Endothelial cell of umbilical vein (primary cell): ENCODE measurements around the gene ASB6. TPM values are rescaled to one million over a fixed set of nuclear protein-coding genes. Genes with fewer than 3 reads are reported as not detected.

Source experiments
- BruUV-seq: library from RNA; stranded (reverse); fragments of 400-500 nt; replicated peaks from 2 replicates; lab custom pipeline; 2021; lab: Mats Ljungman, UMichigan
- CTCF ChIA-PET: fragments of 300-600, 350-600 bp; sonication (Branson Sonifier 250); formaldehyde crosslinking; loops from one replicate; lab custom pipeline; 2021; ENCODE audit warnings: antibody characterized with exemption, inconsistent platforms; lab: Charles Lee
- POLR2A ChIA-PET: fragments of 300-600, 350-600 bp; sonication (Branson Sonifier 250); formaldehyde crosslinking; loops from one replicate; lab custom pipeline; 2021; ENCODE audit warnings: antibody characterized with exemption, inconsistent platforms; lab: Charles Lee
- DNase-seq: peaks from one replicate; pipeline ENCODE4 v3.0.0-alpha.2; 2011; ENCODE audit warnings: low read depth, low spot score
- FAIRE-seq: peaks from 2 replicates; lab custom pipeline; 2011; peaks lifted over from hg19 to GRCh38; lab: Jason Lieb, UNC
- H2AFZ ChIP-seq: 2 replicates; pipeline ENCODE4 v1.6.0; 2012; ENCODE audit warnings: low read depth, low read length, control low read depth, inconsistent platforms
- H3K27ac ChIP-seq: 2 replicates; pipeline ENCODE4 v1.5.1; 2011; ENCODE audit warnings: low read depth, mild to moderate bottlenecking, control low read depth, low read length, moderate library complexity; ENCODE audit not compliant: insufficient read depth
- H3K27me3 ChIP-seq, 2 experiments: 2 replicates each; pipeline versions ENCODE4 v1.6.0 to v1.6.1; 2011; ENCODE audit warnings: low read length in 2 of 2, mixed read lengths in 1 of 2; ENCODE audit not compliant: control insufficient read depth in 2 of 2, insufficient read depth in 2 of 2
- H3K36me3 ChIP-seq, 2 experiments: 2 replicates in 1 of 2; 3 replicates in 1 of 2; pipeline ENCODE4 v1.5.1; 2011; ENCODE audit warnings: low read length in 2 of 2, mild to moderate bottlenecking in 1 of 2, moderate library complexity in 1 of 2; ENCODE audit not compliant: control insufficient read depth in 2 of 2, insufficient read depth in 2 of 2; ENCODE audit errors: extremely low read depth in 1 of 2
- H3K4me1 ChIP-seq: 3 replicates; pipeline ENCODE4 v1.5.1; 2011; ENCODE audit warnings: mild to moderate bottlenecking, low read length; ENCODE audit not compliant: control insufficient read depth, insufficient read depth; ENCODE audit errors: extremely low read depth
- H3K4me2 ChIP-seq: 2 replicates; pipeline ENCODE4 v1.6.1; 2011; ENCODE audit warnings: low read length, control low read depth, mixed read lengths; ENCODE audit not compliant: insufficient read depth
- H3K4me3 ChIP-seq, 3 experiments: fragments of 200-600 bp in 1 of 3; sonication (generic), shearing (Covaris generic) in 1 of 3; replicated peaks in 1 of 3; 2 replicates each; pipeline ENCODE4 v1.5.1; 2011 to 2016; ENCODE audit warnings: control low read depth in 3 of 3, low read length in 3 of 3, mild to moderate bottlenecking in 2 of 3, inconsistent platforms in 1 of 3, low read depth in 1 of 3, moderate library complexity in 1 of 3; ENCODE audit not compliant: insufficient read depth in 1 of 3
- H3K79me2 ChIP-seq: 2 replicates; pipeline ENCODE4 v1.6.0; 2012; ENCODE audit warnings: low read length, inconsistent platforms; ENCODE audit not compliant: control insufficient read depth, insufficient read depth
- H3K9ac ChIP-seq: replicated peaks from 2 replicates; pipeline ENCODE3; 2011; ENCODE audit warnings: low read length, control low read depth; ENCODE audit not compliant: insufficient read depth; ENCODE audit errors: extremely low read depth
- H3K9me1 ChIP-seq: replicated peaks from 3 replicates; pipeline ENCODE4 v1.6.0; 2011; ENCODE audit warnings: mild to moderate bottlenecking, low read length; ENCODE audit not compliant: control insufficient read depth, insufficient read depth; ENCODE audit errors: extremely low read depth
- H3K9me3 ChIP-seq: replicated peaks from 2 replicates; pipeline ENCODE4 v1.5.1; 2012; ENCODE audit warnings: low read length, inconsistent platforms; ENCODE audit not compliant: control insufficient read depth, insufficient read depth
- H4K20me1 ChIP-seq: replicated peaks from 2 replicates; pipeline ENCODE3; 2011; ENCODE audit warnings: mild to moderate bottlenecking, low read length; ENCODE audit not compliant: control insufficient read depth, insufficient read depth; ENCODE audit errors: extremely low read depth
- EZH2 ChIP-seq: IDR thresholded peaks from 2 replicates; pipeline ENCODE4 v1.6.1; 2012; ENCODE audit warnings: borderline replicate concordance, low read depth, mild to moderate bottlenecking, moderate library complexity, low read length, inconsistent platforms; ENCODE audit not compliant: severe bottlenecking
- FOS ChIP-seq: IDR thresholded peaks from 2 replicates; pipeline ENCODE4 v1.6.1; 2011; ENCODE audit warnings: mild to moderate bottlenecking, low read length, moderate library complexity, borderline replicate concordance; ENCODE audit not compliant: insufficient read depth
- GATA2 ChIP-seq: IDR thresholded peaks from 2 replicates; pipeline ENCODE4 v1.7.0; 2011; ENCODE audit warnings: low read depth, mild to moderate bottlenecking, moderate library complexity, mixed read lengths, low read length; ENCODE audit not compliant: insufficient read length, insufficient read depth
- JUN ChIP-seq: IDR thresholded peaks from 2 replicates; pipeline ENCODE4 v1.6.1; 2011; ENCODE audit warnings: borderline replicate concordance, low read depth; ENCODE audit not compliant: insufficient read length, insufficient read depth
- MYC ChIP-seq: IDR thresholded peaks from one replicate; pipeline ENCODE4 v1.6.1; 2011; ENCODE audit warnings: mild to moderate bottlenecking, low read depth, low read length
- POLR2A ChIP-seq: IDR thresholded peaks from 2 replicates; pipeline ENCODE4 v1.6.1; 2012; ENCODE audit warnings: low read depth, mild to moderate bottlenecking, control low read depth, low read length
- POLR2AphosphoS5 ChIP-seq: IDR thresholded peaks from 2 replicates; pipeline ENCODE4 v1.6.1; 2012; ENCODE audit warnings: low read depth, mild to moderate bottlenecking, control low read depth, low read length, moderate library complexity; ENCODE audit not compliant: insufficient read depth
- dilution Hi-C: fragments of 300-500 bp; cut with MboI; formaldehyde crosslinking; loops from one replicate; pipeline ENCODE4 v1.15.0; 2019; ENCODE audit warnings: low sequenced_read_pairs; ENCODE audit not compliant: extremely low pct_ligation_motif_present
- intact Hi-C: fragments of 100-400 bp; cut with micrococcal nuclease; formaldehyde crosslinking; loops from one replicate; pipeline ENCODE4 v1.10.0; 2022
- polyA plus RNA-seq, 4 experiments: library from polyadenylated mRNA; depleted of rRNA in 3 of 4; stranded (reverse) in 3 of 4; unstranded in 1 of 4; fragments of >200 nt; gene quantifications; 2 replicates each; pipeline versions ENCODE4 v1.2.1 to v1.2.3, GENCODE V29; 2011 to 2012; ENCODE audit warnings: missing spikeins in 1 of 4
- total RNA-seq: library from RNA; stranded (reverse); gene quantifications from 2 replicates; pipeline ENCODE4 v1.2.3, GENCODE V29; 2021
- TF ChIP-seq, protein P1 (sequence below): IDR thresholded peaks from 2 replicates; pipeline ENCODE4 v1.6.1; 2011; ENCODE audit not compliant: insufficient read depth, insufficient read length
- TF ChIP-seq, protein P2 (sequence below), 2 donors: IDR thresholded peaks; 1 replicate in 1 of 2; 2 replicates in 1 of 2; pipeline ENCODE4 v1.5.1; 2011; ENCODE audit warnings: low read length in 2 of 2, mild to moderate bottlenecking in 2 of 2, moderate library complexity in 2 of 2, control low read depth in 1 of 2, inconsistent platforms in 1 of 2, low read depth in 1 of 2; ENCODE audit not compliant: insufficient read depth in 1 of 2; ENCODE audit errors: extremely low read depth in 1 of 2

The ASB6 gene
- total and polyA plus RNA-seq, 2 donors (not counting 3 experiments of a cell fraction or from before 2014, with no cell fraction given) = 20.3 to 23.8 TPM

DNA sequence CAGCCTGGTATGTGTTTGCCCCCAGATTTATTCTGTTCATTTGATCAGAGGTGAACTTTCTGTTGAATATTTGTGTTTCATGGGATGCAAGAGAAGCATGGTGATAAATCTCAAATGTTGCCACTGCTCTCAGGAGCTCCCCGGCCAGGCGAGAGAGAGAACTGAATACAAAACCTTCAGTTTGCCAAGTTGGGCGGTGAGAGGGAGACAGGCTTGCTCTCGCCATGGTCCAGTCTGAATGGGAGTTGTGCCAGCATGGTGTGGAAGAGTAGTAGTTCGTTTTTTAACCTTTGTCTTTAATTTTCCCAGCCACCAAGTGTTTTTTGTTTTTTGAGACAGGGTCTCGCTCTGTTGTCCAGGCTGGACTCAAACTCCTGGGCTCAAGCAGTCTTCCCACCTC is 13.2 kb downstream of the ASB6 start:
- CTCF ChIA-PET = interaction anchor here (2.0 kb wide), 1 partner anchor 497 kb away, joined by 7 read pairs; no protein-coding TSS in a partner anchor
- BruUV-seq = no TSS peak
- FAIRE-seq = no peak

More for the DNA sequence above, 13.2 kb downstream of the ASB6 start:
- Histone ChIP-seq H3K9me3 (no peaks in the 10 kb centered on the region), H3K4me3 (no peak overlapping the region), H3K79me2 (peaks cover 73% of the 10 kb centered on the region), H3K9me1 (no peaks in the 10 kb centered on the region), H3K36me3 (peaks cover 2 to 8% of the 10 kb centered on the region in 2 experiments), H3K4me2 (no peak overlapping the region), H4K20me1 (no peaks in the 10 kb centered on the region), H2AFZ (no peak overlapping the region), H3K27ac (no peak overlapping the region), H3K9ac (no peak overlapping the region), H3K4me1 (peaks cover 16% of the 10 kb centered on the region), H3K27me3 (no peaks in the 10 kb centered on the region)
- dilution Hi-C loops = no loop called here
- TF ChIP-seq POLR2A (no peak), POLR2AphosphoS5 (no peak), JUN (no peak), FOS (no peak), MYC (no peak), EZH2 (no peak), GATA2 (no peak)
- TF ChIP-seq, protein P1, sequence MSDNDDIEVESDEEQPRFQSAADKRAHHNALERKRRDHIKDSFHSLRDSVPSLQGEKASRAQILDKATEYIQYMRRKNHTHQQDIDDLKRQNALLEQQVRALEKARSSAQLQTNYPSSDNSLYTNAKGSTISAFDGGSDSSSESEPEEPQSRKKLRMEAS = no peak
- TF ChIP-seq, protein P2, sequence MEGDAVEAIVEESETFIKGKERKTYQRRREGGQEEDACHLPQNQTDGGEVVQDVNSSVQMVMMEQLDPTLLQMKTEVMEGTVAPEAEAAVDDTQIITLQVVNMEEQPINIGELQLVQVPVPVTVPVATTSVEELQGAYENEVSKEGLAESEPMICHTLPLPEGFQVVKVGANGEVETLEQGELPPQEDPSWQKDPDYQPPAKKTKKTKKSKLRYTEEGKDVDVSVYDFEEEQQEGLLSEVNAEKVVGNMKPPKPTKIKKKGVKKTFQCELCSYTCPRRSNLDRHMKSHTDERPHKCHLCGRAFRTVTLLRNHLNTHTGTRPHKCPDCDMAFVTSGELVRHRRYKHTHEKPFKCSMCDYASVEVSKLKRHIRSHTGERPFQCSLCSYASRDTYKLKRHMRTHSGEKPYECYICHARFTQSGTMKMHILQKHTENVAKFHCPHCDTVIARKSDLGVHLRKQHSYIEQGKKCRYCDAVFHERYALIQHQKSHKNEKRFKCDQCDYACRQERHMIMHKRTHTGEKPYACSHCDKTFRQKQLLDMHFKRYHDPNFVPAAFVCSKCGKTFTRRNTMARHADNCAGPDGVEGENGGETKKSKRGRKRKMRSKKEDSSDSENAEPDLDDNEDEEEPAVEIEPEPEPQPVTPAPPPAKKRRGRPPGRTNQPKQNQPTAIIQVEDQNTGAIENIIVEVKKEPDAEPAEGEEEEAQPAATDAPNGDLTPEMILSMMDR (IDR thresholded peaks at IDR 0.05; ENCODE audit: extremely low read depth in 1 of 2, insufficient read depth in 1 of 2, low read depth in 1 of 2, low read length in 2 of 2) = no peak
- intact Hi-C loops = no loop called here
- POLR2A ChIA-PET = no interaction called here
- DNase-seq = no peak
